IMR-90 (cell line): ENCODE data around the gene ARVCF.

Experiments used
- FOS ChIP-seq: fragments of 150-350 bp; IDR thresholded peaks from 2 replicates; pipeline ENCODE4 v1.6.1; 2016; ENCODE audit warnings: low read depth, low read length
- MAFK ChIP-seq: IDR thresholded peaks from 2 replicates; pipeline ENCODE4 v1.6.1; 2012; ENCODE audit warnings: low read depth, low read length, improper control_type of control experiment
- MXI1 ChIP-seq: IDR thresholded peaks from 2 replicates; pipeline ENCODE4 v1.6.1; 2012; ENCODE audit warnings: low read depth, mild to moderate bottlenecking, low read length, moderate library complexity, borderline replicate concordance
- POLR2A ChIP-seq: IDR thresholded peaks from 2 replicates; pipeline ENCODE4 v1.6.1; 2012; ENCODE audit warnings: mild to moderate bottlenecking, low read depth, low read length
- RAD21 ChIP-seq: IDR thresholded peaks from 2 replicates; pipeline ENCODE4 v1.6.1; 2012; ENCODE audit warnings: low read length, improper control_type of control experiment
- RCOR1 ChIP-seq: IDR thresholded peaks from 2 replicates; pipeline ENCODE4 v1.6.1; 2012; ENCODE audit warnings: mild to moderate bottlenecking, low read length, improper control_type of control experiment; ENCODE audit not compliant: insufficient replicate concordance
- RFX5 ChIP-seq: IDR thresholded peaks from 2 replicates; pipeline ENCODE4 v1.8.0; 2012; ENCODE audit warnings: low read depth, mild to moderate bottlenecking, low read length, moderate library complexity
- TF ChIP-seq, protein P1 (sequence below): conservative IDR thresholded peaks from 2 replicates; pipeline ENCODE4 v1.5.1; 2012; ENCODE audit warnings: mild to moderate bottlenecking, low read depth, low read length, improper control_type of control experiment
- TF ChIP-seq, protein P2 (sequence below): fragments of 150-350 bp; IDR thresholded peaks from 2 replicates; pipeline ENCODE4 v1.6.1; 2017; ENCODE audit warnings: mild to moderate bottlenecking, antibody characterized with exemption, low read length, low read depth

DNA sequence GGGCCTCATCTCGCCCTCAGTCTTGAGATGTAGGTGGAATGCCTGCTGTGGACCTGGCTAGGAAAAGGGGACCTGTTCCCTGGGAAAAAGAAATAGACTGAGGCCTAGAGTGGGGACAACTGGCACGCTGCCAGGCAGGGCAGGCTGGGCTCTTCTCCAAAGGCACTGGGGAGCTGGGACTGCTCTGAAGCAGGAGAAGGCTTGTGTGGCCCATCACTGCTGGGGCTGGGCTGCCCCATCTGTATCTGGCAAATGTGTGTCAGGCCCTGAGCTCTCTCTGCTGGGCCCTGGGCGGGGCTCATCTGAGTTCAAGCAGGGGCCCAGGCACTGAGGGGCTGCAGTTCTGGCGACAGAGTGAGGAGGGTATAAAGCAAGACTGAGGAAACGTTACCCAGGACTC is 32.9 kb downstream of the ARVCF start:
- TF ChIP-seq POLR2A (no peak), FOS (no peak), RAD21 (no peak), MXI1 (no peak), RFX5 (no peak), MAFK (no peak), RCOR1 (no peak)
- TF ChIP-seq, protein P1, sequence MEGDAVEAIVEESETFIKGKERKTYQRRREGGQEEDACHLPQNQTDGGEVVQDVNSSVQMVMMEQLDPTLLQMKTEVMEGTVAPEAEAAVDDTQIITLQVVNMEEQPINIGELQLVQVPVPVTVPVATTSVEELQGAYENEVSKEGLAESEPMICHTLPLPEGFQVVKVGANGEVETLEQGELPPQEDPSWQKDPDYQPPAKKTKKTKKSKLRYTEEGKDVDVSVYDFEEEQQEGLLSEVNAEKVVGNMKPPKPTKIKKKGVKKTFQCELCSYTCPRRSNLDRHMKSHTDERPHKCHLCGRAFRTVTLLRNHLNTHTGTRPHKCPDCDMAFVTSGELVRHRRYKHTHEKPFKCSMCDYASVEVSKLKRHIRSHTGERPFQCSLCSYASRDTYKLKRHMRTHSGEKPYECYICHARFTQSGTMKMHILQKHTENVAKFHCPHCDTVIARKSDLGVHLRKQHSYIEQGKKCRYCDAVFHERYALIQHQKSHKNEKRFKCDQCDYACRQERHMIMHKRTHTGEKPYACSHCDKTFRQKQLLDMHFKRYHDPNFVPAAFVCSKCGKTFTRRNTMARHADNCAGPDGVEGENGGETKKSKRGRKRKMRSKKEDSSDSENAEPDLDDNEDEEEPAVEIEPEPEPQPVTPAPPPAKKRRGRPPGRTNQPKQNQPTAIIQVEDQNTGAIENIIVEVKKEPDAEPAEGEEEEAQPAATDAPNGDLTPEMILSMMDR = no peak
- TF ChIP-seq, protein P2, sequence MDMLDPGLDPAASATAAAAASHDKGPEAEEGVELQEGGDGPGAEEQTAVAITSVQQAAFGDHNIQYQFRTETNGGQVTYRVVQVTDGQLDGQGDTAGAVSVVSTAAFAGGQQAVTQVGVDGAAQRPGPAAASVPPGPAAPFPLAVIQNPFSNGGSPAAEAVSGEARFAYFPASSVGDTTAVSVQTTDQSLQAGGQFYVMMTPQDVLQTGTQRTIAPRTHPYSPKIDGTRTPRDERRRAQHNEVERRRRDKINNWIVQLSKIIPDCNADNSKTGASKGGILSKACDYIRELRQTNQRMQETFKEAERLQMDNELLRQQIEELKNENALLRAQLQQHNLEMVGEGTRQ = no peak
